ENCODE data around the gene BRF1.

BRF1 gene

DNA sequence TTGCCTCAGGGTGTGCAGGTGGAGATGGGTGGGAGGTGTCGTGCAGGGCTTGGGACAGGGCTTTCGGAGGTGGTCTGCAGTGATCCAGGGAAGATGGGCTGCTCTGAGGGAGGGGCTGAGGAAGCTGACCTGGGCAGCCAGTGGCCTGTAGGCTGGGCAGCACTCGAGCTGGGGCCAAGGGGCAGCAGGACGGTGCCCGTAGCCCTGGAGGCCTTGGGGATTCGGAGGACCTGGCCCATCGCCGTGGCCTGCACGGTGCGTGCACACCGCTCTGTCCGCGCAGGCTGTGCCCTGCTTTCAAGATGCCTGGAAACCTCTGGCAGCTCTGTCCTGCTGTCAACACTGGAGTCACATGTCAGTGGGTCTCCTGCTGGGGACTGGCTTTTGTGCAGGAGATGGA, 22.9 kb upstream of the BRF1 start:
- H3K27me3 ChIP-seq (ENCODE audit: control insufficient read depth, insufficient read depth, low read length): no peaks in the 10 kb centered on the region
- H3K4me1 ChIP-seq: peaks cover 8% of the 10 kb centered on the region
- H3K4me3 ChIP-seq (ENCODE audit: low read depth, low read length): no peak overlapping the region
- H3K4me2 ChIP-seq (ENCODE audit: low read length): no peak overlapping the region
- no peak overlapping the region for H3K9ac ChIP-seq
- H2AFZ ChIP-seq: no peak overlapping the region
- H3K9me3 ChIP-seq (ENCODE audit: control insufficient read depth, low read length): no peaks in the 10 kb centered on the region
- peaks cover 66% of the 10 kb centered on the region for H3K79me2 ChIP-seq
- no peak overlapping the region for H3K27ac ChIP-seq
- H3K36me3 ChIP-seq (ENCODE audit: control insufficient read depth, insufficient read depth, low read length): no peaks in the 10 kb centered on the region
- TF ChIP-seq, protein P1, sequence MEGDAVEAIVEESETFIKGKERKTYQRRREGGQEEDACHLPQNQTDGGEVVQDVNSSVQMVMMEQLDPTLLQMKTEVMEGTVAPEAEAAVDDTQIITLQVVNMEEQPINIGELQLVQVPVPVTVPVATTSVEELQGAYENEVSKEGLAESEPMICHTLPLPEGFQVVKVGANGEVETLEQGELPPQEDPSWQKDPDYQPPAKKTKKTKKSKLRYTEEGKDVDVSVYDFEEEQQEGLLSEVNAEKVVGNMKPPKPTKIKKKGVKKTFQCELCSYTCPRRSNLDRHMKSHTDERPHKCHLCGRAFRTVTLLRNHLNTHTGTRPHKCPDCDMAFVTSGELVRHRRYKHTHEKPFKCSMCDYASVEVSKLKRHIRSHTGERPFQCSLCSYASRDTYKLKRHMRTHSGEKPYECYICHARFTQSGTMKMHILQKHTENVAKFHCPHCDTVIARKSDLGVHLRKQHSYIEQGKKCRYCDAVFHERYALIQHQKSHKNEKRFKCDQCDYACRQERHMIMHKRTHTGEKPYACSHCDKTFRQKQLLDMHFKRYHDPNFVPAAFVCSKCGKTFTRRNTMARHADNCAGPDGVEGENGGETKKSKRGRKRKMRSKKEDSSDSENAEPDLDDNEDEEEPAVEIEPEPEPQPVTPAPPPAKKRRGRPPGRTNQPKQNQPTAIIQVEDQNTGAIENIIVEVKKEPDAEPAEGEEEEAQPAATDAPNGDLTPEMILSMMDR (IDR thresholded peaks at IDR 0.05): no peak

DNA sequence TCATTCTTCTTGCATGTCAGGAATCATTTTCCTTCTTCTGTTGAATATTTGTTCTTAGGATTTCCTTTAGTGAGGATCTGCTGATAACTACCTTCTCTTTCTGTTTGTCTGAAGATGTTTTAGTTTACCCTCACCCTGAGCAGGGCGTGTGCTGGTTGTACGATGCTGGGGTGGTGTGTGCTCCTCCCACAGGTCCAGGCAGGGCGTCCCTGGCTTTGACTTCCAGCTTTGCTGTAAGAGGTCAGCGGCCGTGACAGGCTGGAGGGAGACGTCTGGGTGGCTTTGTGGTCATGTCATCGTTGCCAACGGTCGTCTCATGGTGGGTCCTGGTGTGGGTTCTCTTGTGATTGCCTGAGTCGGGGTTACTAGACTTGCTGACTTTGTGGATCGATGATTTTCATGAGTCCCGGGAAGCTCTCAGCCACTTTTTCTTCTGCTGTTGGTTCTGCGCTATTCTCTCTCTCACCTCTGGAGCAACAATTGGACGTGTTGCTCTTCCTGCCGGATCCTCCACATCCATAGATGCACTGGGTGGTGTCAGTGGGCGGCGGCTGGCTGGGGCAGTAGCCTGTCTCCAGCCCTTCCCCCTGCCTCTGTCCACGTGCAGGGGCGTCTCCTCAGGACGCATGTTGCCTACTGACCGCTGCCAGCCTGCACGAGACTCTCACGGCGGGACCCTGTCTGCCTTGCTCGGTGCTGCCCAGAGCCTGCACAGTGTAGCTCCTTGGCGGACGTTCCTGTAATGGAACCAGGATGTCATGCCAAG, 22.2 kb upstream of the BRF1 start:
- Histone ChIP-seq H3K27me3 (ENCODE audit: control insufficient read depth, insufficient read depth, low read length) (no peaks in the 10 kb centered on the region), H2AFZ (no peak overlapping the region), H3K79me2 (peaks cover 69% of the 10 kb centered on the region), H3K4me2 (ENCODE audit: low read length) (no peak overlapping the region), H3K27ac (no peak overlapping the region), H3K9me3 (ENCODE audit: control insufficient read depth, low read length) (no peaks in the 10 kb centered on the region), H3K9ac (no peak overlapping the region), H3K4me3 (ENCODE audit: low read depth, low read length) (no peak overlapping the region), H3K36me3 (ENCODE audit: control insufficient read depth, insufficient read depth, low read length) (no peaks in the 10 kb centered on the region), H3K4me1 (peaks cover 1% of the 10 kb centered on the region)
- TF ChIP-seq, protein P1 (IDR thresholded peaks at IDR 0.05): no peak

DNA sequence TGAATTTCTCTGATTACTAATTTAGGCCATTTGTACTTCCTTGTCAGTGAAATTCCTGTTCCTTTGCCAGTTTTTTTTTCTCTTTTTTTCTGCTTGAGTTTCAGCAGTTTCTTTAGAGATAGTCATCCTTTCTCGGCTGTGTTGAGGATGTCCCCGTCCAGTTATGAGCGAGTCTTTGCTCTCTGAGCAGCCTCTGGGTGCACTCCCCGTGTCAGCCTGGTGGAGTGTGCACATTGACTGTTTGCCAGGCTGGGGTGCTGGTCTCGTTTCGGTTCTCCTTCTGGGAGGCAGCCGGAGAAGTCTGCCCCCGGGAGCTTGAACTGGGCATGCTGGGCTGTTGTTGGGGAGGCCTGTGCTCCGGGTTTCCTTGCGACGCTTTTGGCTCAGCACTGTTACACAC, 16.7 kb upstream of the BRF1 start:
- Histone ChIP-seq H3K79me2 (peaks cover 40% of the 10 kb centered on the region), H3K27me3 (ENCODE audit: control insufficient read depth, insufficient read depth, low read length) (no peaks in the 10 kb centered on the region), H3K4me2 (ENCODE audit: low read length) (no peak overlapping the region), H3K36me3 (ENCODE audit: control insufficient read depth, insufficient read depth, low read length) (no peaks in the 10 kb centered on the region), H2AFZ (no peak overlapping the region), H3K4me3 (ENCODE audit: low read depth, low read length) (no peak overlapping the region), H3K9me3 (ENCODE audit: control insufficient read depth, low read length) (no peaks in the 10 kb centered on the region), H3K27ac (no peak overlapping the region), H3K9ac (no peak overlapping the region), H3K4me1 (peaks cover 5% of the 10 kb centered on the region)
- TF ChIP-seq, protein P1 (IDR thresholded peaks at IDR 0.05): no peak

DNA sequence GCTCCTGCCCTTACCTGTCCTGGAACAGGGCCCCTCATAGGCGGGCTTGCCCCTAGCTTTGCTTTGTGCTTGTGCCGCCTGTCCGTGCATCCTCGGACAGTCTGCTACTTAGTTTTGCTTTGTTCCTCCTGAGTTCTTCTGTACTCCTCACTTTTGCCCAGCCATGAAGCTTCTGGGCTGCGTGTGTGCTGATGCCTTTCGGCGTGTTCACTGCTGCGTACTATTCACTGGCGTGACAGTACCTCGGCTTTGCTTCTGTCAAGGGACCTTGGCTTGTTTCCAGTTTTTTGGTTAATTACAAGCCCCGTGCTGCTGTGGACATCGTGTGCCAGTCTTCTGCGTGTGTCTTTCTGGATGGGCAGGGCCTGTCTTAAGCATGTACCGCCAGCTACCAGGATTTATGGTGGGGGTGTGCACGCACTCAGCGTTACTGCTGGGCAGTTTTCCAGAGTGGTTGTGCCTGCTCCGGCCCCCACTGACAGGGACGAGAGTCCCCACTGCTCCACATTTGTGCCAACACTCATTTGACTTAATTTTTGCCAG, 16.2 kb upstream of the BRF1 start:
- no peaks in the 10 kb centered on the region for H3K9me3 ChIP-seq (ENCODE audit: control insufficient read depth, low read length)
- H2AFZ ChIP-seq: no peak overlapping the region
- TF ChIP-seq, protein P1 (IDR thresholded peaks at IDR 0.05): no peak
- no peaks in the 10 kb centered on the region for H3K36me3 ChIP-seq (ENCODE audit: control insufficient read depth, insufficient read depth, low read length)
- H3K4me3 ChIP-seq (ENCODE audit: low read depth, low read length): no peak overlapping the region
- H3K4me1 ChIP-seq: peaks cover 5% of the 10 kb centered on the region
- no peak overlapping the region for H3K27ac ChIP-seq
- no peaks in the 10 kb centered on the region for H3K27me3 ChIP-seq (ENCODE audit: control insufficient read depth, insufficient read depth, low read length)
- peaks cover 36% of the 10 kb centered on the region for H3K79me2 ChIP-seq
- no peak overlapping the region for H3K9ac ChIP-seq
- peak overlapping the region; percentile 5 for H3K4me2 ChIP-seq (ENCODE audit: low read length)

DNA sequence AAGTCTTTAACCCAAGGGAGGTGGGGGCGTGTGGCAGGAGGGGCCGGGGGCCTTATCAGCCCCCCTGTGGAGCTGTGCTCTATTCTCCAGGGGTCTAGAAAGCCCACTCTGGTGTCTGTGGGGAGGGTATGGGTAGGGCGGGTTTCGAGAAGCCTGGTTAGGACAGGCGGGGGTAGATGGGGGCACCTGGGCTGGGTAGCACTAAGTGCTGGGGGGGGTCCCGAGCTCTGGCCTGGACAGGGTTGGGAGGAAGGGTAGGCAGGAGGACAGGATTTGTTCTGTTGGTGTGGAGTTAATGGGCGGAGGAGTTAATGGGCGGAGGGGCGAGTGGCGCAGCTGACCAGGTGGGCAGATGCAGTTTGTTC, 15.8 kb upstream of the BRF1 start:
- Histone ChIP-seq H3K9ac (no peak overlapping the region), H3K4me2 (ENCODE audit: low read length) (no peak overlapping the region), H3K27me3 (ENCODE audit: control insufficient read depth, insufficient read depth, low read length) (no peaks in the 10 kb centered on the region), H3K36me3 (ENCODE audit: control insufficient read depth, insufficient read depth, low read length) (no peaks in the 10 kb centered on the region), H3K27ac (no peak overlapping the region), H2AFZ (no peak overlapping the region), H3K79me2 (peaks cover 32% of the 10 kb centered on the region), H3K4me1 (peaks cover 5% of the 10 kb centered on the region), H3K4me3 (ENCODE audit: low read depth, low read length) (no peak overlapping the region), H3K9me3 (ENCODE audit: control insufficient read depth, low read length) (no peaks in the 10 kb centered on the region)
- TF ChIP-seq, protein P1 (IDR thresholded peaks at IDR 0.05): no peak

Data from parathyroid adenoma (tissue), 2 donors.